ENCODE data around the gene ZCCHC7. TPM values are rescaled to one million over a fixed set of nuclear protein-coding genes. Genes with fewer than 3 reads are reported as not detected.

The ZCCHC7 gene
- total and polyA plus RNA-seq, 2 experiments from 2014 or later = 29.8 to 38.8 TPM

DNA sequence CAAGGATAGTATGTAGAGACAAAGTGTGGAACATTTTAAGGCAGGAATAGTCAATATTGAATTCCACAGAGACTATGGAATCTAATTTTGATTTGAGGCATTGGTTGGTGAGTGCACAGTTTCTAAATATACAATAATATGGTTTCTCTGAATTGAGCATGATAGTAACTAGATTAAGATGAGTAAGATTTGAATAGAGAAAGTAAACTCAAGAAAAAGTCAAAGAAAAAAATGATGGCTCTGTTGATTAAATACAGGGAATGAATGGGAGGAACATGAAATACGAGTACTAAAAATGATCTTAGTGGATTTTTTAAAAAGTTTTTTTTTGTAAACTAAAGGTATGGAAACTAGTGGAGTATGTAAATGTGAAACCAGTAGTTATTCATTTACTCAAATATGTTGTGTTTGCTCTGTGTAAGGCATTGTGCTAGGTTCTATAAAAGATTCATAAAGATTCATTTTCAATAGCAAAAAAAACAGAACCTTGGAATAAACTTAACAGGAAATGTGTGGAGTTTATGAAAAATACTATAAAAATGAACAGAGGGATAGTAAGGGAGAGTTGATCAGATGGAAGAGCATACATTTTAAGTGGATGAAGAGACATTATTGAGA lies 101.2 kb downstream of the ZCCHC7 start (continued):
- TF ChIP-seq, protein P1, sequence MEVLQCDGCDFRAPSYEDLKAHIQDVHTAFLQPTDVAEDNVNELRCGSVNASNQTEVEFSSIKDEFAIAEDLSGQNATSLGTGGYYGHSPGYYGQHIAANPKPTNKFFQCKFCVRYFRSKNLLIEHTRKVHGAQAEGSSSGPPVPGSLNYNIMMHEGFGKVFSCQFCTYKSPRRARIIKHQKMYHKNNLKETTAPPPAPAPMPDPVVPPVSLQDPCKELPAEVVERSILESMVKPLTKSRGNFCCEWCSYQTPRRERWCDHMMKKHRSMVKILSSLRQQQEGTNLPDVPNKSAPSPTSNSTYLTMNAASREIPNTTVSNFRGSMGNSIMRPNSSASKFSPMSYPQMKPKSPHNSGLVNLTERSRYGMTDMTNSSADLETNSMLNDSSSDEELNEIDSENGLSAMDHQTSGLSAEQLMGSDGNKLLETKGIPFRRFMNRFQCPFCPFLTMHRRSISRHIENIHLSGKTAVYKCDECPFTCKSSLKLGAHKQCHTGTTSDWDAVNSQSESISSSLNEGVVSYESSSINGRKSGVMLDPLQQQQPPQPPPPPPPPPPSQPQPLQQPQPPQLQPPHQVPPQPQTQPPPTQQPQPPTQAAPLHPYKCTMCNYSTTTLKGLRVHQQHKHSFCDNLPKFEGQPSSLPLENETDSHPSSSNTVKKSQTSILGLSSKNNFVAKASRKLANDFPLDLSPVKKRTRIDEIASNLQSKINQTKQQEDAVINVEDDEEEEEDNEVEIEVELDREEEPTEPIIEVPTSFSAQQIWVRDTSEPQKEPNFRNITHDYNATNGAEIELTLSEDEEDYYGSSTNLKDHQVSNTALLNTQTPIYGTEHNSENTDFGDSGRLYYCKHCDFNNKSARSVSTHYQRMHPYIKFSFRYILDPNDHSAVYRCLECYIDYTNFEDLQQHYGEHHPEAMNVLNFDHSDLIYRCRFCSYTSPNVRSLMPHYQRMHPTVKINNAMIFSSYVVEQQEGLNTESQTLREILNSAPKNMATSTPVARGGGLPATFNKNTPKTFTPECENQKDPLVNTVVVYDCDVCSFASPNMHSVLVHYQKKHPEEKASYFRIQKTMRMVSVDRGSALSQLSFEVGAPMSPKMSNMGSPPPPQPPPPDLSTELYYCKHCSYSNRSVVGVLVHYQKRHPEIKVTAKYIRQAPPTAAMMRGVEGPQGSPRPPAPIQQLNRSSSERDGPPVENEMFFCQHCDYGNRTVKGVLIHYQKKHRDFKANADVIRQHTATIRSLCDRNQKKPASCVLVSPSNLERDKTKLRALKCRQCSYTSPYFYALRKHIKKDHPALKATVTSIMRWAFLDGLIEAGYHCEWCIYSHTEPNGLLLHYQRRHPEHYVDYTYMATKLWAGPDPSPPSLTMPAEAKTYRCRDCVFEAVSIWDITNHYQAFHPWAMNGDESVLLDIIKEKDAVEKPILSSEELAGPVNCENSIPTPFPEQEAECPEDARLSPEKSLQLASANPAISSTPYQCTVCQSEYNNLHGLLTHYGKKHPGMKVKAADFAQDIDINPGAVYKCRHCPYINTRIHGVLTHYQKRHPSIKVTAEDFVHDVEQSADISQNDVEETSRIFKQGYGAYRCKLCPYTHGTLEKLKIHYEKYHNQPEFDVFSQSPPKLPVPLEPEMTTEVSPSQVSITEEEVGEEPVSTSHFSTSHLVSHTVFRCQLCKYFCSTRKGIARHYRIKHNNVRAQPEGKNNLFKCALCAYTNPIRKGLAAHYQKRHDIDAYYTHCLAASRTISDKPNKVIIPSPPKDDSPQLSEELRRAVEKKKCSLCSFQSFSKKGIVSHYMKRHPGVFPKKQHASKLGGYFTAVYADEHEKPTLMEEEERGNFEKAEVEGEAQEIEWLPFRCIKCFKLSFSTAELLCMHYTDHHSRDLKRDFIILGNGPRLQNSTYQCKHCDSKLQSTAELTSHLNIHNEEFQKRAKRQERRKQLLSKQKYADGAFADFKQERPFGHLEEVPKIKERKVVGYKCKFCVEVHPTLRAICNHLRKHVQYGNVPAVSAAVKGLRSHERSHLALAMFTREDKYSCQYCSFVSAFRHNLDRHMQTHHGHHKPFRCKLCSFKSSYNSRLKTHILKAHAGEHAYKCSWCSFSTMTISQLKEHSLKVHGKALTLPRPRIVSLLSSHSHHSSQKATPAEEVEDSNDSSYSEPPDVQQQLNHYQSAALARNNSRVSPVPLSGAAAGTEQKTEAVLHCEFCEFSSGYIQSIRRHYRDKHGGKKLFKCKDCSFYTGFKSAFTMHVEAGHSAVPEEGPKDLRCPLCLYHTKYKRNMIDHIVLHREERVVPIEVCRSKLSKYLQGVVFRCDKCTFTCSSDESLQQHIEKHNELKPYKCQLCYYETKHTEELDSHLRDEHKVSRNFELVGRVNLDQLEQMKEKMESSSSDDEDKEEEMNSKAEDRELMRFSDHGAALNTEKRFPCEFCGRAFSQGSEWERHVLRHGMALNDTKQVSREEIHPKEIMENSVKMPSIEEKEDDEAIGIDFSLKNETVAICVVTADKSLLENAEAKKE (CRISPR knock-in tag; IDR thresholded peaks at IDR 0.05) = no peak
- TF ChIP-seq ZNF114 (CRISPR knock-in tag; IDR thresholded peaks at IDR 0.05) (no peak), POLR2AphosphoS5 (IDR thresholded peaks at IDR 0.05; ENCODE audit: low read depth) (no peak), STAT1 (IDR thresholded peaks at IDR 0.05; ENCODE audit: unreplicated experiment) (no peak), REST (IDR thresholded peaks at IDR 0.05; ENCODE audit: unreplicated experiment) (no peak)

DNA sequence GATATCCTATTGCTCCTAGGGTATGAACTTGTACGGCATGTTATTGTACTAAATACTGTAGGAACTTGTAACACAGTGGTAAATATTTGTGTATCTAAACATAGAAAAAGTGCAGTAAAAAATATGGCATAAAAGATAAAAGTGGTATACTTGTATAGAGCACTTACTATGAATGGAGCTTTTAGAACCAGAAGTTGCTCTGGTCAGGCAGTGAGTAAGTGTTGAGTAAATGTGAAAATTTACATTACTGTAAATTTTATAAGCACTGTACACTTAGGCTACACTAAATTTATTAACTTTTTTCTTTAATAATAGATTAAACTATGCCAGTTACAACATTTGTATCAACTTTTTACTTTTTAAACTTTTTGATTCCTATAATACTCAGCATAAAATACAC lies 109.1 kb downstream of the ZCCHC7 start:
- Mint-ChIP-seq H3K36me3 (ENCODE audit: low read depth) (no peaks in the 10 kb centered on the region; the same call in 2 of the 3 replicates), H3K9me3 (no peaks in the 10 kb centered on the region), H3K4me3 (no peak overlapping the region), H3K27ac (no peak overlapping the region), H3K4me1 (peaks cover 27% of the 10 kb centered on the region), H3K27me3 (ENCODE audit: insufficient read depth, low read depth, poor library complexity) (no peaks in the 10 kb centered on the region)
- peaks cover 31% of the 10 kb centered on the region for H3K4me1 ChIP-seq (ENCODE audit: insufficient read depth)
- H3K36me3 ChIP-seq (ENCODE audit: insufficient read depth) = no peaks in the 10 kb centered on the region
- no peaks in the 10 kb centered on the region for H4K20me1 ChIP-seq (replicated peaks; ENCODE audit: insufficient read depth)
- DNase-seq (ENCODE audit: low spot score) = no peak
- H3K9me2 ChIP-seq (ENCODE audit: insufficient read depth) = no peaks in the 10 kb centered on the region
- ATAC-seq = no peak
- no peaks in the 10 kb centered on the region for H3F3A ChIP-seq (replicated peaks; ENCODE audit: low read depth)
- H3K79me2 ChIP-seq (replicated peaks; ENCODE audit: insufficient read depth) = peaks cover 7% of the 10 kb centered on the region; the same call in 1 of the 2 replicates
- H3K27ac ChIP-seq (ENCODE audit: low read depth) = no peak overlapping the region
- H3K4me2 ChIP-seq = no peak overlapping the region
- H3K27me3 ChIP-seq (ENCODE audit: insufficient read depth) = no peaks in the 10 kb centered on the region
- H3K4me3 ChIP-seq = no peak overlapping the region
- no peak overlapping the region for H2AFZ ChIP-seq
- TF ChIP-seq EZH2phosphoT487 (IDR thresholded peaks at IDR 0.05; ENCODE audit: unreplicated experiment) (no peak), JUNB (IDR thresholded peaks at IDR 0.05; ENCODE audit: unreplicated experiment) (no peak), NANOG (IDR thresholded peaks at IDR 0.05; ENCODE audit: borderline replicate concordance) (no peak), POLR2AphosphoS5 (IDR thresholded peaks at IDR 0.05; ENCODE audit: low read depth) (no peak), STAT1 (IDR thresholded peaks at IDR 0.05; ENCODE audit: unreplicated experiment) (no peak), ZNF114 (CRISPR knock-in tag; IDR thresholded peaks at IDR 0.05) (no peak), EZH2 (IDR thresholded peaks at IDR 0.05; ENCODE audit: low read depth, unreplicated experiment) (no peak), ZNF331 (CRISPR knock-in tag; IDR thresholded peaks at IDR 0.05; ENCODE audit: low read depth) (no peak)
- TF ChIP-seq, protein P2, sequence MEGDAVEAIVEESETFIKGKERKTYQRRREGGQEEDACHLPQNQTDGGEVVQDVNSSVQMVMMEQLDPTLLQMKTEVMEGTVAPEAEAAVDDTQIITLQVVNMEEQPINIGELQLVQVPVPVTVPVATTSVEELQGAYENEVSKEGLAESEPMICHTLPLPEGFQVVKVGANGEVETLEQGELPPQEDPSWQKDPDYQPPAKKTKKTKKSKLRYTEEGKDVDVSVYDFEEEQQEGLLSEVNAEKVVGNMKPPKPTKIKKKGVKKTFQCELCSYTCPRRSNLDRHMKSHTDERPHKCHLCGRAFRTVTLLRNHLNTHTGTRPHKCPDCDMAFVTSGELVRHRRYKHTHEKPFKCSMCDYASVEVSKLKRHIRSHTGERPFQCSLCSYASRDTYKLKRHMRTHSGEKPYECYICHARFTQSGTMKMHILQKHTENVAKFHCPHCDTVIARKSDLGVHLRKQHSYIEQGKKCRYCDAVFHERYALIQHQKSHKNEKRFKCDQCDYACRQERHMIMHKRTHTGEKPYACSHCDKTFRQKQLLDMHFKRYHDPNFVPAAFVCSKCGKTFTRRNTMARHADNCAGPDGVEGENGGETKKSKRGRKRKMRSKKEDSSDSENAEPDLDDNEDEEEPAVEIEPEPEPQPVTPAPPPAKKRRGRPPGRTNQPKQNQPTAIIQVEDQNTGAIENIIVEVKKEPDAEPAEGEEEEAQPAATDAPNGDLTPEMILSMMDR (conservative IDR thresholded peaks at IDR 0.05; ENCODE audit: low read depth in 2 of 2) = no peak
